Heart left ventricle (tissue), 13 donors: ENCODE measurements around the gene DOK1.

ENCODE experiments used
- CTCF ChIP-seq, 12 donors: fragments of 200-600 bp; sonication (generic) in 4 of 12; IDR thresholded peaks; one replicate each; pipeline versions ENCODE4 v1.5.0 to v1.8.0; 2018 to 2022; ENCODE audit warnings: antibody characterized with exemption in 12 of 12, mild to moderate bottlenecking in 5 of 12
- POLR2A ChIP-seq, 2 donors: fragments of 450-650 bp; IDR thresholded peaks; one replicate each; pipeline ENCODE4 v1.6.1; 2017; ENCODE audit warnings: antibody characterized with exemption in 2 of 2, mild to moderate bottlenecking in 2 of 2, moderate library complexity in 2 of 2
- donor health status: ischemic (EF 13 %, LVEDD 7.1; RV severe dilation, severe dysfunction).
- donor health status: DM: no; HTN: yes; CAD: no.
- donor health status: DM: no; HTN: no; CAD: no.
- donor health status: ischemic (EF 25% LVEDD 6.9; RV normal size, moderate dysfunction).
- donor health status: ischemic (EF 25% LVEDD 5.7; RV mildly dilated, moderate dysfunction).
- donor health status: ischemic (EF 35%, LVEDD 5.7; RV mildly dilated, moderate dysfunction).
- donor health status: nonischemic (EF 11% LVEDD 7.7; RV severe dilation, severe dysfunction).
- donor health status: DM: yes; HTN: yes; CAD: no.
- donor health status: PGD.
- donor health status: ischemic (EF 29% LVEDD 5.4; RV normal size, mild dysfunction).
- donor health status: nonischemic (EF 23%, LVEDD 6.1; RV moderate dilation, normal function).

DNA sequence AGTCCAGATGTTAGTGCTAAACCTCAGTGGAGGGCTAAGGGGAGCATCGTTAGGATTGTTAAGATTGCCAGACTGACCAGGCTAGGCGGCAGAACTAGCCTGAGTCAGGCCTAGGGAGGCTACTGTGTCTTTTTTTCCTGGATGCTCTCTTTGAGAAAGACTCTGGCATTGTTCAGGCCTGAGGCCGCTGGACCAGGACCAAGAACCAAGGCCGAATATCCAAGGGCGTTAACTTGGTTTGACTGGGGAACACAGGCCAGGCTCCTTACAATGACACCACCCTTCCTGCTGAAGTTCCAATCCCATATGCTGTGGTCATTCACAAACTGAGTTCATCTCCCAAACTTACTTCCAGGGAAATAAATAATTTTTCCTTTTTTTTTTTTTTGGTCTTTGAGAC is 14.2 kb upstream of the DOK1 start:
- TF ChIP-seq POLR2A (IDR thresholded peaks at IDR 0.05) (no peak), CTCF (IDR thresholded peaks at IDR 0.05) (no peak)
